GM18951 (cell line): ENCODE results near the gene URB2.

ENCODE experiments used
- POLR2A ChIP-seq: IDR thresholded peaks from 4 replicates; pipeline ENCODE4 v1.6.1; 2011; ENCODE audit warnings: mild to moderate bottlenecking; ENCODE audit not compliant: insufficient read length, insufficient read depth; ENCODE audit errors: extremely low read depth
- in situ Hi-C: fragments of 300-500 bp; cut with MboI; formaldehyde crosslinking; loops from one replicate; pipeline ENCODE4 v1.12.0; 2022; ENCODE audit warnings: low sequenced_read_pairs, mixed read lengths, inconsistent platforms; ENCODE audit not compliant: unreplicated experiment

Gene URB2

DNA sequence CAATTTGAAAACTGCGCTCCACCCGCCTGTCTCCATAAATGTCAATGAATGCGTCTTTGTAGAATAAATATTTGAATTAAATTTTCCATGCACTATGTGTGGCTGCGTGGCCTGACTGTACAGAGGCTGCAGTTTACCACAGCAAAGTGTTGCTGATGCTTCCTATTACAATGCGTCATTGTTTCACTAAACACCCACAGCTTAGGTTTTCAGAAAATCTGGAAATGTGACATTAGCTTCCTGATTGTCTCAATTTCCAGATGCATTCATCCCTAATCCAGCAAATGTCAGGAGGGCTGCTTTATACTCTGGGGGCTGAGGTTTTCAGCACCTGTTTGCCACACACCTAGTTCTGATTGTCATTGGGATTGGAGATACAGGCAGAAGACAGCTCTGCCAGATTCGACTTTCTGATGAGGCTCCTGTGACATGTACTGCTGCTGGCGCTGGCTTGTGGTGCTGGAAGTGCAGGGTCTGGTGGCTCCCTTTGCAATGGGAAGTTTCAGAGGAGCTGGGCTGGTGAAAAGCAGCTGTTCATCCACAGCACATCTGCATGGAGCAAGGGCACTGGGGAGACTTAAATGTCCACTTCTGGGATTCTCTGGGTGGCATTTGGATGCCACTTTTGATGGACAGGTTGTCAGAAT lies 40.0 kb downstream of the URB2 start:
- TF ChIP-seq POLR2A, result no peak
- in situ Hi-C loops, result loop anchor here (10.0 kb wide), 1 partner anchor 659 kb away; no protein-coding TSS in a partner anchor

GRCh38 chr1:229666585-229666984 lies 40.5 kb downstream of the URB2 start:
- in situ Hi-C loops, result loop anchor here (10.0 kb wide), 1 partner anchor 658 kb away; no protein-coding TSS in a partner anchor
- TF ChIP-seq POLR2A, result no peak

- TF ChIP-seq POLR2A, result no peak
- in situ Hi-C loops, result loop anchor here (10.0 kb wide), 1 partner anchor 655 kb away; no protein-coding TSS in a partner anchor
Measured at GRCh38 chr1:229669333-229669732, 43.3 kb downstream of the URB2 start.

- TF ChIP-seq POLR2A, result no peak
- in situ Hi-C loops, result no loop called here
Measured at GRCh38 chr1:229671310-229671709, 45.3 kb downstream of the URB2 start.

DNA sequence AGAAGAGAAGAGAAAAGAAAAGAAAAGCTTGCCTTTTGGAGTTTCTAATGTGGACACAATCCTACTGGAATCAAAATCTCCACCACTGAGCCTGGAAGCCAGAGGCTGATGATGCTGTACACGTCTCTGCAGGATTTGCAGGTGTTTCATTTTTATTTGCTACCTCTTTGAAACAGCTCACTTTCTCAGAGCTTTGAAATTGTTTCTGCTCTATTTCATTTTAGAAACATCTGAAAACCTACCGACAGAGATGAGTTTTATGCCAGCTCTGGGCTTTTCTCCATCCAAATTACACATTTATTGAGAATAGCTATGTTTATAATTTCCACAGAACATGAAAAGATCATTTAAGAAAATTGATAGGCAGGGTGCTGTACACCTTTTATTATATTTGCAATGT lies 46.2 kb downstream of the URB2 start:
- in situ Hi-C loops, result no loop called here
- no peak for TF ChIP-seq POLR2A

DNA sequence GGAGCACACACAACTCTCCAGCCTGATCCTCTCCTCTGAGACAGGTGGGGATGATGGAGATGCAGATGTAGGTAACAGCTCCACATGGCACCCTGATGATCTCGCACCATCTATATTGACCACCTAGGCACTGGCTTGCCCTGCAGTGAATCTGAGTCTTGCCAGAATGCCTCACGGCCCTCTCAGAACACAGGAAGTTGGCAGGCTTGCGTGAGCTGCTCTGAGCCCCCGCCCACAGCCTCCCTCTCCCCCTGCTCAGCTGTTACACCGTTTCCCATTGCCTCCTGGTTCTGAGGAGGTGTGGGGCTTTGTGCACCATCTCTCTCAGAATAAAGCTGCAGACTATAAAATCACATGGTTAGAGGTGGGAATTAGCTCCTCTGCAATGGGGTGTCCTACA lies 48.0 kb downstream of the URB2 start:
- in situ Hi-C loops, result no loop called here
- no peak for TF ChIP-seq POLR2A

DNA sequence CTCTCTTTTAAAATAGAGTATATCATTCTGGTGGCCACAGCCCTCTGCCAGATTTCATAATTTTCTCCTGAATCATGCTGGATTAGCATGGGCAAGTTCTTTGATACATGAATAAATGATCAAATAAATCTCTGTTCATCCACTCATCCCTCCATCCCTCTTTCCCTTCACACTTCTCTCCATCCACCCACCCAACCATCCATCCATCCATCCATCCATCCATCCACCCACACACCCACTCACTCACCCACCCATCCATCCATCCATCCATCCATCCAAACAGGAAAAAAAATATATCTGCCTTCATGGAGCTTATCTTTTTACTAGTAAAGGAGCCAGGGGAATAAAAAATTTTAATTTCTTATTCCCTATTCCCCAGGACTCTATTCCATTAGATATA lies 49.3 kb downstream of the URB2 start:
- in situ Hi-C loops, result no loop called here
- no peak for TF ChIP-seq POLR2A

- in situ Hi-C loops, result no loop called here
- no peak for TF ChIP-seq POLR2A
Measured at GRCh38 chr1:229685149-229685548, 59.1 kb downstream of the URB2 start.

DNA sequence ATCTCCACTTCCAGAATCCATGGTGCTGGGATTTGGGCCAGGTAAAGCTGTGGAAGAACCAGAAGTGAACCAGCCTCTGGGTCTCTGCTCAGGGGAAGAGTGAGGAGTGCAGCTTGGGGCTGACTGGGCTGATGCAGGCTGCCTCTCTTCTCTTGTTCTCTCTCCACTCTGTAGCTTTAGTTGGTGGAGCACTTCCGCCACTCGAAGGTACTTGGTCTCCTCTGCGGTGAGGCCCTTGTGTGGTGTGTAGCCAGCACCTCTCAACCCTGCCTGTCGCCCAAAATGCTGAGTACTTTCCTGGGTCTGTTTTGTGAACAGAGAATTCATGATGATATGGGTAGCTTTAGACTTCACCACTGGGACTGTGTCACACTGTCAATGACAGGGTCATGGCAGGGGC lies 63.2 kb downstream of the URB2 start:
- no peak for TF ChIP-seq POLR2A
- in situ Hi-C loops, result no loop called here

DNA sequence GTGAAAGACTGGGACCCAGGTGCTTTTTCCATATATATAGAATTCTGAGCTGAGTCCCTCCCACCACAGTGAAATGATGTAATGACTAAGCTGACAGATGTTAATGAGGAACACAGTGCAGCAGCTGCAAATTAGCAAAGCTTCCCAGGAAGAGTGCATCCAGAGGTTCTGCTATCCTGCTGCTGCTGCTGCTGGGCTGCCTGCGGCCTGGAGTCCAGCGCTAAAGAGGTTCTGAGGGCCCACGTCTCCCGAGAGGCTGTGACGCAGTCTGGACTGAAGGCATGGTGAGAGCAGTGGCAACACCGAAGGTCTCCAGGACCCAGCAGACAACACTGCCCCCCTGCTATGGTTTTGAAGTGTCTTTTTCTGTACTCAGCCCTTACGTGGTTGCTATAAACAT lies 63.9 kb downstream of the URB2 start:
- in situ Hi-C loops, result no loop called here
- no peak for TF ChIP-seq POLR2A

DNA sequence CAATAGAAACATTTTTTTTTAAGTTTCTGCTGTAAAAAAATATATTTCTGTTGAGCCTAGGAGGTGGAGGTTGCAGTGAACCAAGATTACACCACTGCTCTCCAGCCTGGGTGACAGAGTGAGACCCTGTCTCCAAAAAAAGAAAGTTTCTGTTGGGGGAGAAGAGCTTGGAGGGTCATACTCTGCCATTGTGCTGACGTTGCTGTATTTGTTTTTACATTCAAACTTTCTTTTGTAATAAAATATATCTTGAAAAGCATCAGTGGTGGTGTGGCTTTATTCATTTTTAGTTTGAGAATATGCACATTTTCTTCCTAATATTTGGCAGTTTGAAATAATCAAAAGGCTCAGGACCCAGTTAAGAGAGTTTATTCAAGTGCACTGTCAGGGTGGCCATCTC lies 64.6 kb downstream of the URB2 start:
- TF ChIP-seq POLR2A, result no peak
- in situ Hi-C loops, result no loop called here

GRCh38 chr1:229691362-229691761 lies 65.3 kb downstream of the URB2 start:
- in situ Hi-C loops, result no loop called here

GRCh38 chr1:229693129-229693900 lies 67.3 kb downstream of the URB2 start:
- TF ChIP-seq POLR2A, result no peak
- in situ Hi-C loops, result no loop called here

More at GRCh38 chr1:229691362-229691761, 65.3 kb downstream of the URB2 start:
- TF ChIP-seq POLR2A, result no peak
